ENCODE results near the gene SGMS1.

SGMS1 gene

GRCh38 chr10:50390302-50390701, 233.5 kb downstream of the SGMS1 start:
- H3K36me3 ChIP-seq (ENCODE audit: control insufficient read depth, insufficient read depth, low read length), result no peaks in the 10 kb centered on the region
- no peak overlapping the region for H3K4me3 ChIP-seq (replicated peaks; ENCODE audit: low read depth, low read length)
- H3K27me3 ChIP-seq (replicated peaks; ENCODE audit: control insufficient read depth, insufficient read depth, low read length), result no peaks in the 10 kb centered on the region
- TF ChIP-seq CTCF (IDR thresholded peaks at IDR 0.05; ENCODE audit: insufficient read depth, low read length, poor library complexity, severe bottlenecking), result no peak
- no peak for DNase-seq (ENCODE audit: extremely low read depth, insufficient read length)

GRCh38 chr10:50388181-50388580, 235.6 kb downstream of the SGMS1 start:
- no peak for TF ChIP-seq CTCF (IDR thresholded peaks at IDR 0.05; ENCODE audit: insufficient read depth, low read length, poor library complexity, severe bottlenecking)
- no peak for DNase-seq (ENCODE audit: extremely low read depth, insufficient read length)
- no peaks in the 10 kb centered on the region for H3K27me3 ChIP-seq (replicated peaks; ENCODE audit: control insufficient read depth, insufficient read depth, low read length)

GRCh38 chr10:50387732-50388073, 236.1 kb downstream of the SGMS1 start:
- DNase-seq (ENCODE audit: extremely low read depth, insufficient read length), result no peak
- TF ChIP-seq CTCF (IDR thresholded peaks at IDR 0.05; ENCODE audit: insufficient read depth, low read length, poor library complexity, severe bottlenecking), result no peak
- H3K36me3 ChIP-seq (ENCODE audit: control insufficient read depth, insufficient read depth, low read length), result no peaks in the 10 kb centered on the region

More at GRCh38 chr10:50388181-50388580, 235.6 kb downstream of the SGMS1 start:
- Histone ChIP-seq H3K4me3 (replicated peaks; ENCODE audit: low read depth, low read length) (no peak overlapping the region), H3K36me3 (ENCODE audit: control insufficient read depth, insufficient read depth, low read length) (no peaks in the 10 kb centered on the region)

GRCh38 chr10:50387007-50387731, 236.6 kb downstream of the SGMS1 start:
- no peak for DNase-seq (ENCODE audit: extremely low read depth, insufficient read length)
- no peak for TF ChIP-seq CTCF (IDR thresholded peaks at IDR 0.05; ENCODE audit: insufficient read depth, low read length, poor library complexity, severe bottlenecking)
- H3K4me3 ChIP-seq (replicated peaks; ENCODE audit: low read depth, low read length), result no peak overlapping the region

More at GRCh38 chr10:50387732-50388073, 236.1 kb downstream of the SGMS1 start:
- H3K27me3 ChIP-seq (replicated peaks; ENCODE audit: control insufficient read depth, insufficient read depth, low read length), result no peaks in the 10 kb centered on the region
- no peak overlapping the region for H3K4me3 ChIP-seq (replicated peaks; ENCODE audit: low read depth, low read length)

GRCh38 chr10:50385624-50386023, 238.1 kb downstream of the SGMS1 start:
- Histone ChIP-seq H3K4me3 (replicated peaks; ENCODE audit: low read depth, low read length) (no peak overlapping the region), H3K36me3 (ENCODE audit: control insufficient read depth, insufficient read depth, low read length) (no peaks in the 10 kb centered on the region), H3K27me3 (replicated peaks; ENCODE audit: control insufficient read depth, insufficient read depth, low read length) (no peaks in the 10 kb centered on the region)
- DNase-seq (ENCODE audit: extremely low read depth, insufficient read length), result no peak
- TF ChIP-seq CTCF (IDR thresholded peaks at IDR 0.05; ENCODE audit: insufficient read depth, low read length, poor library complexity, severe bottlenecking), result no peak

More at GRCh38 chr10:50387007-50387731, 236.6 kb downstream of the SGMS1 start:
- H3K27me3 ChIP-seq (replicated peaks; ENCODE audit: control insufficient read depth, insufficient read depth, low read length), result no peaks in the 10 kb centered on the region
- H3K36me3 ChIP-seq (ENCODE audit: control insufficient read depth, insufficient read depth, low read length), result no peaks in the 10 kb centered on the region

All from GM06990 (cell line).